NB4 (cell line): Measurements from ENCODE around the gene TMED4.

ENCODE experiments used
- MYC ChIP-seq: IDR thresholded peaks from 2 replicates; pipeline ENCODE4 v1.6.1; 2011; ENCODE audit warnings: low read depth, low read length
- POLR2A ChIP-seq: IDR thresholded peaks from 2 replicates; pipeline ENCODE4 v1.6.1; 2011; ENCODE audit warnings: mild to moderate bottlenecking; ENCODE audit not compliant: insufficient read length; ENCODE audit errors: extremely low read depth
- TF ChIP-seq, protein P1 (sequence below): IDR thresholded peaks from one replicate; pipeline ENCODE4 v1.5.1; 2012; ENCODE audit warnings: low read depth, low read length

DNA sequence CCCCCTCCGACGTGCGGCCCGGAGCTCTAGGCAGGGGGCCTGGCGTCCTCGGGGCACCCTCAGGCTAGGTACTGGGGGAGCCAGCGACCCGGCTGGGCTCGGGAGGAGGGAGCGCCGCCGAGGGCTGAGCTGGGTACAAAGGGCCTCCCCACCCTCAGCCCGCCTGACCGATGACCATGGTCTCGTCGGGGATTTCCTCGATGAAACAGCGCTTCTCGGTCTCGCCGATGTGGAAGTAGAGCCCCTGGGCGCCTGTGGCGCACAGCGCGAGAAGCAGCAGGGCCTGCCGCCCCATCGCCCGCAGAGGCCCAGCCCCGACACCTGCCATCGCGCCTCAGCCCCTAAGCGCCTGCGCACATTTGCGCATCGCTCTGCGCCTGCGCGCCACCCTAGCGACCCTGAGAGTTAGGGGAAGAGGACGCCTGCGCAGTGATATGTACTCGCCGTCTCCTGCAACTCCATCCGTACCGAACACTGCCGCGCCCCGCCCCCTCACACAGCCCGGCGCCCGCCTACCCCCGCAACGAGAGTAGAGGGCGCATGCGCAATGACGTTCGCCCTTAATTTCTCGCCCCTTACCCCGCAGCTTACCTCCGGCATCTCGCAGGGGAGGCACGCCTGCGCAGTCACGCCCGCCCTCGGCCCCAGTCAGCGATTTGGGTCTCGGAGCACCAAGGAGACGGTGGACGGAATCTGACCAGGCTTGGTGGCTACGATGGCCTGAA is at the start of gene TMED4:
- TF ChIP-seq, protein P1, sequence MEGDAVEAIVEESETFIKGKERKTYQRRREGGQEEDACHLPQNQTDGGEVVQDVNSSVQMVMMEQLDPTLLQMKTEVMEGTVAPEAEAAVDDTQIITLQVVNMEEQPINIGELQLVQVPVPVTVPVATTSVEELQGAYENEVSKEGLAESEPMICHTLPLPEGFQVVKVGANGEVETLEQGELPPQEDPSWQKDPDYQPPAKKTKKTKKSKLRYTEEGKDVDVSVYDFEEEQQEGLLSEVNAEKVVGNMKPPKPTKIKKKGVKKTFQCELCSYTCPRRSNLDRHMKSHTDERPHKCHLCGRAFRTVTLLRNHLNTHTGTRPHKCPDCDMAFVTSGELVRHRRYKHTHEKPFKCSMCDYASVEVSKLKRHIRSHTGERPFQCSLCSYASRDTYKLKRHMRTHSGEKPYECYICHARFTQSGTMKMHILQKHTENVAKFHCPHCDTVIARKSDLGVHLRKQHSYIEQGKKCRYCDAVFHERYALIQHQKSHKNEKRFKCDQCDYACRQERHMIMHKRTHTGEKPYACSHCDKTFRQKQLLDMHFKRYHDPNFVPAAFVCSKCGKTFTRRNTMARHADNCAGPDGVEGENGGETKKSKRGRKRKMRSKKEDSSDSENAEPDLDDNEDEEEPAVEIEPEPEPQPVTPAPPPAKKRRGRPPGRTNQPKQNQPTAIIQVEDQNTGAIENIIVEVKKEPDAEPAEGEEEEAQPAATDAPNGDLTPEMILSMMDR = no peak
- TF ChIP-seq POLR2A (peak; percentile 95), MYC (peak; percentile 71; the same call in 1 of the 2 replicates)
